Activated naive CD8-positive, alpha-beta T cell (primary cell): ENCODE results near the gene PANK3.
A peak's percentile ranks its signal among the peaks of the same experiment; 100 is the strongest.
"Not testable (repeated sequence)": the region's sequence is repeated elsewhere in the genome, so short reads cannot be mapped to it uniquely, and the experiment has no call there.

Source experiments
- H3K27ac Mint-ChIP-seq: one replicate; pipeline ENCODE4 v1.8.0; 2021; ENCODE audit warnings: mixed read lengths
- H3K27me3 Mint-ChIP-seq: one replicate; pipeline ENCODE4 v1.8.0; 2021; ENCODE audit warnings: mixed read lengths
- H3K36me3 Mint-ChIP-seq: one replicate; pipeline ENCODE4 v1.8.0; 2021; ENCODE audit warnings: mixed read lengths
- H3K4me1 Mint-ChIP-seq: one replicate; pipeline ENCODE4 v1.8.0; 2021; ENCODE audit warnings: low read depth, mixed read lengths
- H3K4me3 Mint-ChIP-seq: one replicate; pipeline ENCODE4 v1.8.0; 2021; ENCODE audit warnings: mild to moderate bottlenecking, mixed read lengths
- H3K9me3 Mint-ChIP-seq: one replicate; pipeline ENCODE4 v1.8.0; 2021; ENCODE audit warnings: low read depth, mixed read lengths

Gene PANK3

DNA sequence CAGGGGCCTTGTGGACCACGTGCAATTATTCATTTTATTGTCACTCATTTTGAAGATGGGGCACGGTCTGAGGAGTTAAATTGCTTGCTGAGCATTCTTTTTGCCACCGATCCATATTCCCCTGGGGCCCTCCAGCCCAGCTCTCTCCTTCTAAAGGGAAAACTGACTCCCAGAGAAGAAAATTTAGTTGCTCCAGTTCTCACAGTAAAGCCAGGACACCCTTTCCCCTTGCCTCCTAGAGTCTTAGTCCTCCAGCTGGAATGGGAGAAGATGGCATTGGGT, 1.0 kb upstream of the PANK3 start:
- Mint-ChIP-seq H3K27me3 (peaks cover 1% of the 10 kb centered on the region), H3K4me1 (peaks cover 33% of the 10 kb centered on the region), H3K27ac (peak overlapping the region; percentile 99), H3K9me3 (no peaks in the 10 kb centered on the region), H3K36me3 (peaks cover 6% of the 10 kb centered on the region), H3K4me3 (peak overlapping the region; percentile 93)

DNA sequence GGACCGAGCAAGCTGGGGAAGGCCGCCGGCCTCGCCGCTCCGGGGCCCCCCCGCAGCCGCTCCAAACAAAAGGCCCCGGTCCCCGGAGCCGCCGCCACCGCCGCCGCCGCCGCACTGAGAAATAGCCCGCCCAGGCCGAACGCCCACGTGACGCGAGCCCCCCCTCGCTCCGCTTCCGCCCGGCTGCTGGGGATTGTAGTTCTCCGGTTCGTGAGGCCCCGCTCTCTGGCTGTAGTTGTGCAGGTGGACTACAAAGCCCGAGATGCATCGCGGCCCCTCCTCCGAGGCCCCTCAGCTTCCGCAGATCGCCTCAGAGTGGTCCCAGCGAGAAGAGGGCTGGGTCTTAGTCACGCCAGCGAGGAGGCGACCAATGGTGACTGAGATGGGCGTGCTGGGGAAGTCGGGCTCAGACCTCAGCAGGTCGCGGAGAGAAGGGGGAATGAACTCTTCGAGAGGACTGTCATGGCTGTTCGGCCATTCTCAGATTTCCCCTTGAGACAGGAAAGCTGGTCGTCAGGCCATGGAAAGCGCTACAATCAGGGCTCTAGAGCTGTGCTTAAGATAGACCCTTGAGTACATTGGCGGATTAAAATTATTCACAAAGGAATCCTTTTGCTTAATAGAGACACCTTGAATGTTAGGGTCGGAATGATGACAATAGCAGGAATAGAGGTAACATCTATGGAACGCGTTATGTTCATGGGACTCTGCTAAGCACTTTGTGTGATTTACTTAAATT, 489 bp upstream of the PANK3 start:
- Mint-ChIP-seq H3K9me3 (no peaks in the 10 kb centered on the region), H3K27me3 (peaks cover 1% of the 10 kb centered on the region), H3K4me3 (peak overlapping the region; percentile 93), H3K27ac (peak overlapping the region; percentile 99), H3K36me3 (peaks cover 8% of the 10 kb centered on the region), H3K4me1 (peaks cover 35% of the 10 kb centered on the region)

DNA sequence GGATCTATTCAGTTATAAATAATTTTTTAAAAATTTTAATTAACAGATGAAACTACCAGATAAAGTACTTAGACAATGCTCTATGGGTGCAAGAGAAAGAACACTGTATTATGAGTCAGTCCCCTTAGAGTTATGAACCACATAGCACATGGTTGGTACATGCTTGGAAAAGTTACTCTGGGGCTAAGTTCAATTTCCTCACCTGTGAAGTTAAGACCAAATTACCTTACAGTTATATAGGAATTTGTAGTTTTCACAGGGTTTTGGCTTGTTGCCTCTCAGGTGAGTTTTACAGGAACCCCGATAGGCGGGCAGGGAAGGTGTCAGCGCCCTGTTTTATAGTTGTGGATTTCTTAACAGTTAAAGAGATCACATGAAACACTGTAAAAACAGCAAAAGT, 1.2 kb downstream of the PANK3 start:
- Mint-ChIP-seq H3K36me3 (peaks cover 5% of the 10 kb centered on the region), H3K9me3 (no peaks in the 10 kb centered on the region), H3K27ac (peak overlapping the region; percentile 90), H3K27me3 (no peaks in the 10 kb centered on the region), H3K4me1 (peaks cover 37% of the 10 kb centered on the region), H3K4me3 (peak overlapping the region; percentile 98)

DNA sequence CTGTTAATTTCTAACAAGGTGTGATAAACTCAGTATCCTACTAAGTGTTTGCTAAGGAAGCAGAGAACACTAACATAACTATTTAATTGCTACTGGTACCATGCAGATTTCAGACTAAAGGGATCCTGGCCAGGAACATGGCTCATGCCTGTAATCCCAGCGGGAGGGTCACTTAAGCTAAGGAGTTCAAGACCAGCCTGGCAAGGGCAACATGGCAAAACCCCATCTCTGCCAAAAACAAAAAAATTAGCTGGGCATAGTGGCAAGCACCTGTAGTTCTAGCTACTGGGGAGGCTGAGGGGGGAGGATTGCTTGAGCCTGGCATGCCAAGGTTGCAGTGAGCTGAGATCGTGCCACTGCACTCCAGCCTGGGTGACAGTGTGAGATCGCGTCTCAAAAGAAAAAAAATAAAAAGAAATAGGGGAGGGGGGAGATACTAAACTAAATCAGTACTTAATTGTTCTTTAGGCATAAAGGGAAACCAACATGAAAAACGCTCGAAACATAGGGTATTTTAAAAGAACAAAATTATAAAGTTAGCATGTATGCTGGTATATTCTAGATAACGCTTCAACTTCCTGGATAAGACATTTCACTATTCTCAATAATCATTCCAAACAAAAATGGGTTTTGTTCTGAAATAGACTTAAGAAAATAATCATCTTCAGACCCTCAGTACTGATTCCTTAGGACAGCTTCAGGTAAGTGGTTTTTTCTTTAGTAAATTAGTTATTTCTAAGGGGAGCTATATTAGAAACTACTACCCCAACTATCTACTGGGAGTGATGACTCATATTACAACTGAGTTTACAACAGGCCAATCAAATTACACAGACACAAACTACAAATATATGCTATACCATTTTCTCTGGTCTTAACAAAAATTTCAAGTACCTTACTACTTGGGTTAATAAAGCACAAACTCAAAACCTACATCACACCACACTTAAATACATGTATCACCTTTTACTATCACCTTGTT, 3.5 kb downstream of the PANK3 start:
- Mint-ChIP-seq H3K27me3 (no peaks in the 10 kb centered on the region), H3K27ac (peak overlapping the region; percentile 28), H3K4me3 (peak overlapping the region; percentile 33), H3K36me3 (peaks cover 7% of the 10 kb centered on the region), H3K9me3 (no peaks in the 10 kb centered on the region), H3K4me1 (peaks cover 48% of the 10 kb centered on the region)

DNA sequence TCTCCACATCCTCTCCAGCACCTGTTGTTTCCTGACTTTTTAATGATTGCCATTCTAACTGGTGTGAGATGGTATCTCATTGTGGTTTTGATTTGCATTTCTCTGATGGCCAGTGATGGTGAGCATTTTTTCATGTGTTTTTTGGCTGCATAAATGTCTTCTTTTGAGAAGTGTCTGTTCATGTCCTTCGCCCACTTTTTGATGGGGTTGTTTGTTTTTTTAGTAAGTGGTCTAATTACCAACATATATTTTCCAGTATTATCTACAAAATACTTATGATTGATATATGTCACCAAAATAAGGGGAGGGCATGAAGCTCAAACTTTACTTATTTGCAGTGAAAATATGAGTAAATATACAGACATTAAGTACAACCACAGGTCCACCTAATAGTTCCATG, 5.0 kb downstream of the PANK3 start:
- not testable (repeated sequence) for H3K4me3 Mint-ChIP-seq, H3K27ac Mint-ChIP-seq, H3K9me3 Mint-ChIP-seq, H3K36me3 Mint-ChIP-seq, H3K27me3 Mint-ChIP-seq
- H3K4me1 Mint-ChIP-seq, result peaks cover 43% of the 10 kb centered on the region

DNA sequence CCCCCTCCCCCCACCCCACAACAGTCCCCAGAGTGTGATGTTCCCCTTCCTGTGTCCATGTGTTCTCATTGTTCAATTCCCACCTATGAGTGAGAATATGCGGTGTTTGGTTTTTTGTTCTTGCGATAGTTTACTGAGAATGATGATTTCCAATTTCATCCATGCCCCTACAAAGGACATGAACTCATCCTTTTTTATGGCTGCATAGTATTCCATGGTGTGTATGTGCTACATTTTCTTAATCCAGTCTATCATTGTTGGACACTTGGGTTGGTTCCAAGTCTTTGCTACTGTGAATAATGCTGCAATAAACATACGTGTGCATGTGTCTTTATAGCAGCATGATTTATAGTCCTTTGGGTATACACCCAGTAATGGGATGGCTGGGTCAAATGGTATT, 5.5 kb downstream of the PANK3 start:
- not testable (repeated sequence) for H3K9me3 Mint-ChIP-seq, H3K27me3 Mint-ChIP-seq, H3K27ac Mint-ChIP-seq, H3K4me3 Mint-ChIP-seq, H3K36me3 Mint-ChIP-seq
- peaks cover 43% of the 10 kb centered on the region for H3K4me1 Mint-ChIP-seq

DNA sequence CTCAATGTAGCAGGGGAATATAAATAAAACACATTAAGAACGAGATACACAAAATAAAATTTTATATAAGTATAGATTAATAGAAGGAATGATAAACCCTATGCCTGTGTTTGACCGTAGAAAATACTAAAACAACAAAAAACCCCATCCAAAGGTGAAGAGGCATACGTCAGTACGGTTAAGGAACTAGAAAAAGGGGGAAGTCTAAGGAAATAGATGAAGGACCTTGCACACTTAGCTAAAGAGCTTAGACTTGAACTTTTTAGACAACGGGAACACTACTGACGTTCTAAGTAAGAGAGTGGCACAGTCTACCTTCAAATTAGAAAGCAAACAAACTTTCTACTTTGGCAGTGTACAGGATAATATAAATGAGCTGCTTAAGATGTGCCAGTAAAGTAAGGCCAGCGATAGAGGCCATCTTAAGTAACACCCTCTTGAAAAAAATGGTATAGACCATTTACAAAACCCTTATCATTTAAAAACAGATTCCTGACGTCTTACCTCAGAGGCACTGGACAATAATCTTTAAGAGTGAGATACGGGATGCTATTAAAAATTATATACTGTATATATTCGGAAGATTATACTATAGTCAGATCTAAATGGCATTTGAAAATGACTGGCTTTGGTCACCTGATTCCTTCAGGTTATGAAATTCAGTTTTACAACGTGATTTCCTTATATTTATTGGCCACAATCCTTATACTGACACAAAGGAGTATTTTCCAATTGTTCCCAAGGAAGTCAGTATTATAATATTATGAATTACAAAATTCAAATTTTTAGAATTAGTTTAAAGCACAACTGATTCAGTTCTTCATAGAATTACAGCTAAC, 8.5 kb downstream of the PANK3 start:
- no peak overlapping the region for H3K27ac Mint-ChIP-seq
- no peaks in the 10 kb centered on the region for H3K27me3 Mint-ChIP-seq
- peaks cover 25% of the 10 kb centered on the region for H3K4me1 Mint-ChIP-seq
- no peak overlapping the region for H3K4me3 Mint-ChIP-seq
- peaks cover 12% of the 10 kb centered on the region for H3K36me3 Mint-ChIP-seq
- H3K9me3 Mint-ChIP-seq, result no peaks in the 10 kb centered on the region

DNA sequence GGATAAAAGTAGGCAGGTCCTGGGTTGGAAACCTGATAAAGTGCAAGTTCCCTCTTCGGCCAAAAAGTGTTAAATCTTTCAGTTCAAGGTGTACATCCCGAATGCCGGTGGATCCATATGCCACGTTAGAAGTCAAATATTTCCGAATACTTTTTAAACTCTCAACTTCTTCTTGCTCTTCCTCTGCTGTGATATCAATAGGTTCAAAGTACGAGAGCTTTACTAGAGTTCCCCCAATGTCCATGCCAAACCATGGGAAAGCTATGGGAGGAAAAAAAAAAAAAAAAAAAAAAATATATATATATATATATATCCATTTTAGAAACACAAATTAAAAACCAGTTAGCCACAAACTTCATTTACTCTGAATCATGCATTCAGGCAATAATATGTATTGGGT, 10.4 kb downstream of the PANK3 start:
- H3K4me3 Mint-ChIP-seq, result no peak overlapping the region
- peaks cover 19% of the 10 kb centered on the region for H3K4me1 Mint-ChIP-seq
- no peaks in the 10 kb centered on the region for H3K9me3 Mint-ChIP-seq
- H3K27me3 Mint-ChIP-seq, result no peaks in the 10 kb centered on the region
- no peak overlapping the region for H3K27ac Mint-ChIP-seq
- H3K36me3 Mint-ChIP-seq, result peaks cover 12% of the 10 kb centered on the region

DNA sequence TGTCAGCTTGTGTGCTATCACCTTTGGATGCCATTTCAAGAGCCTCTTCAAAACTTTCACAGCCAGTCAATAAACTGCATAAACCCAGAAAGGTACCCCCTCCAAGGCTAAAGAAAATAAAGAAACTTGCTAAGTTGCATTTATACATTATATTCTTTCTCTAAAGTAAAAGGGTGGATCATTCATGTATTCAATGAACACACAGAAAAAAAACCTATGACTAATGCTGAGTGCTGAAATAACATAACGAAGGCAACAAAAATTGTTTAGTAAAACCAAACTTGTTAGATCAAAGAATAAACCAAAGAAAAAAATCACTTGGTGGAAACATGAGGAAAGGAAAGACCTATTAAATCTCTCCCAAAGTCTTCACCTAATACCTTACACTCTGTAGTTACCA, 15.2 kb downstream of the PANK3 start:
- H3K27ac Mint-ChIP-seq, result no peak overlapping the region
- H3K9me3 Mint-ChIP-seq, result no peaks in the 10 kb centered on the region
- H3K4me3 Mint-ChIP-seq, result no peak overlapping the region
- H3K36me3 Mint-ChIP-seq, result peaks cover 17% of the 10 kb centered on the region
- peaks cover 6% of the 10 kb centered on the region for H3K4me1 Mint-ChIP-seq
- no peaks in the 10 kb centered on the region for H3K27me3 Mint-ChIP-seq

DNA sequence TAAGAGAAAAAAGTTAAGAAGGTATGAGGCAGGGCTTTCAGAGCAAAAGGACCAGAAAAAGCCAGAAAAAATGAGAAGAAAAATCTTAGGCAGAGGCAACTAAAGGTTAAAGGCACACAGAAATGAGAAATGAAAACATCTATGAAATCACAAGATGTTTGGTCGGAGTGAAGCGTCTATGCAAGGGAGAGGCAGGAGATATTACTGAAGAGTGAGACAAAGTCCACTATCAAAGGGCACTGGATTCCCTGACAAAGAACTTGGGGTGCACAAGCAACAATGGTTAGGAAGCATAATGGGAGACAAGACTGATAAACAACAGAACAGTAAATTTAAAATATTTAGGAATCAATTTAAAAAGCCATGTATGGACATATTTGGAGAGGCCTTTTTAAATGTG, 16.9 kb downstream of the PANK3 start:
- Mint-ChIP-seq H3K9me3 (no peaks in the 10 kb centered on the region), H3K4me1 (peaks cover 4% of the 10 kb centered on the region), H3K4me3 (no peak overlapping the region), H3K27me3 (no peaks in the 10 kb centered on the region), H3K36me3 (peaks cover 15% of the 10 kb centered on the region), H3K27ac (no peak overlapping the region)

DNA sequence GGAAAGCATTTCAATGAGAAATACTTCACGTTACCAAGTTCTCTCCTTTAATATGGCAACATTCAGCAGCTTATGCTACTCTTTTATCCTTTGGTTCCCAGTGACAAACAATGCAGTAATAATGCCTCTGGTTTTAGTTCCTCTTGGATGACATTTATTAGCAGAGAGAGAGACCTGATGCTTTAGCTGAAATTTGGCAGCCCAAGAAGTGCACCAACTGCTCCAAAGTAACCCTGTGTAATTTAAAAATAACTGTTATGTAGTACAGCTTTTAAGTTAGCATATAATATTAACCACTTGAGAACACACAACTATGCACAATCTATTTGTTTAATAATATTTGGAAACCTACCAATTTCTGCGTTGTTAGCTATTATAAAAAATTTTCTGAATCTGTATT, 21.8 kb downstream of the PANK3 start:
- Mint-ChIP-seq H3K4me3 (no peak overlapping the region), H3K9me3 (no peaks in the 10 kb centered on the region), H3K27me3 (no peaks in the 10 kb centered on the region), H3K27ac (no peak overlapping the region), H3K36me3 (peaks cover 32% of the 10 kb centered on the region), H3K4me1 (peaks cover 1% of the 10 kb centered on the region)

DNA sequence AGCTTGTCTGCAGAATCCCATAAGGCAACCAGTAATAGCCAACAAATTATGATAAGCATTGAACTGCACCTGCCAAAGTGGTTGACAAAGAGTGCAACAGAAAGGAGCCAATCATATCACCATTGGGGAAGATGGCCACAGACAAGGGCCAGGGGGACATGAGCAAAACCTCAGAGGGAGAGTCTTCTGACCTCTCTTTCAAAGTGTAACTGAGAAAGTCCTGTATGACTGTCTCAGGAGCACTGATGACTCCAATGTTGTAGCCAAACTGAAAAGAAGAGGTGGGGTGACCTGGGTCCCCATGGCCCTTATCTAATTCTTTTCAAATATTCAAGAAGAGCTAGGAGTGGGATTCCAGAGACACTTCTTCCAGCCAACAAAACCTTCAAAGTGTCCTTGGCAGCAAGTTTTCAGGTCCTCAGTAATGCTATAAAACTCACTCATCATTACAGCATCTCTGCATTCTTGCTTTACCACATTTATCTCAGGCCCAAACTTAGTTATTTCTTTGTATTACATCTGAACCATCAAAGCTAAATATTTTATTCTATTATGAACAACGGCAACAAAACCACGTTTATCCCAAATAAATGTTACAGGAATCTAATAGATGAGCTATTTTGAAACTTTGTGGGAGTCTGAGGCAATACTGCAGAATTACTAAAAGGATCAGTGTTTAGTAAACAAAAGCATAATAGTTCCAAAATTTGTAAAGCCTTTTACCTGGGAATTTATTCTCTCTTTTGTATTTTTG, 25.6 kb downstream of the PANK3 start:
- H3K9me3 Mint-ChIP-seq, result no peaks in the 10 kb centered on the region
- H3K4me1 Mint-ChIP-seq, result peaks cover 1% of the 10 kb centered on the region
- H3K27me3 Mint-ChIP-seq, result no peaks in the 10 kb centered on the region
- H3K27ac Mint-ChIP-seq, result no peak overlapping the region
- peaks cover 28% of the 10 kb centered on the region for H3K36me3 Mint-ChIP-seq
- H3K4me3 Mint-ChIP-seq, result no peak overlapping the region

DNA sequence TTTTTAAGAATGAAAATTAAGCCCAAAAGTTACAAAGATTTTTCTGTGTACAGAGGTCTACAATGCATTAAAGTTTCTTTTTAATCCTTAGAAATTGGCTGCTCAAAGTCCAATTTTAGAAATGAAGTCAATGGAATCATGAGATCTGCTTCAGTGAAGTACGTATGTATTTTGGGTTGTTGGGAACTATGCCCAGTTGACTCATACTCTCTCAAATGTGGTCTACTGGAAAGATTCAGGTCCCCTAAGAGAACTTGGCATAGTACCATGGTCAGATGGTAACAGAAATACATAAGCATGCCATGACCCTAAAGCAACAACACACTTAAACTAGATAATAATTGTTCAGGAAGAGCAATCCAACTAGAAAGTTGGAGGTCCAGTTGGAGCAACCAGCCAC, 27.0 kb downstream of the PANK3 start:
- no peak overlapping the region for H3K4me3 Mint-ChIP-seq
- H3K36me3 Mint-ChIP-seq, result peaks cover 32% of the 10 kb centered on the region
- no peaks in the 10 kb centered on the region for H3K9me3 Mint-ChIP-seq
- peaks cover 1% of the 10 kb centered on the region for H3K4me1 Mint-ChIP-seq
- H3K27me3 Mint-ChIP-seq, result no peaks in the 10 kb centered on the region
- H3K27ac Mint-ChIP-seq, result no peak overlapping the region

DNA sequence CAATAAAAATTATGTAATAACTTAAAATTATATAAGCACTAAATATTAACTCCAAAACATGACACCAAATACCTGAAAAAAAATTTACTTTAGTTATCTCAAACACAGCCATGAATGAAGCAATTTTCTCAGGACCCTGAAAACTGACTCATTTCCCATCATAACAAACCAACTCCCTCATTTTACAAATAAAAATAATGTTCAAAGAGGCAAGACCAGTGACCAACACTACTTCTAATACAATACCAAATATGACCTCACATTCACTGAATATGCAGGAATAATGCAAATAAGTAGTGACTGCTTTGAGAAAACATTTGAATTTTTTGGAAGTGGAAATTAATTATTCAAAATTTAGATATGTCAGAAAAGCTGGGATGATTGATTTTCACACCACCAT, 28.5 kb downstream of the PANK3 start:
- Mint-ChIP-seq H3K36me3 (peaks cover 27% of the 10 kb centered on the region), H3K4me3 (no peak overlapping the region), H3K9me3 (no peaks in the 10 kb centered on the region), H3K4me1 (peaks cover 1% of the 10 kb centered on the region), H3K27ac (no peak overlapping the region), H3K27me3 (no peaks in the 10 kb centered on the region)
